22Rv1 (cell line): ENCODE measurements around the gene LYRM1.

Experiments
- CTCF ChIP-seq: fragments of 450-650 bp; IDR thresholded peaks from 2 replicates; pipeline ENCODE4 v1.5.1; 2017; ENCODE audit warnings: mild to moderate bottlenecking
- ZFX ChIP-seq: fragments of 450-650 bp; IDR thresholded peaks from 2 replicates; pipeline ENCODE4 v1.6.1; 2017; ENCODE audit warnings: antibody characterized with exemption, borderline replicate concordance

- TF ChIP-seq CTCF (no peak), ZFX (no peak)
These were observed 37.9 kb downstream of the LYRM1 start for GRCh38 chr16:20938426-20938825.
